A549 treated with GW870086 at 1 μM for 4 hours (cell line): ENCODE results near the gene BEND6. TPM values are rescaled to one million over a fixed set of nuclear protein-coding genes. Genes with fewer than 3 reads are reported as not detected.

Experiments
- total RNA-seq: library from RNA; stranded (reverse); fragments of 200-300 nt; extraction: Qiagen RNA extraction; gene quantifications from 5 replicates; pipeline ENCODE4 v1.2.3, GENCODE V29; 2022; ENCODE audit warnings: low read depth

The BEND6 gene, protein sequence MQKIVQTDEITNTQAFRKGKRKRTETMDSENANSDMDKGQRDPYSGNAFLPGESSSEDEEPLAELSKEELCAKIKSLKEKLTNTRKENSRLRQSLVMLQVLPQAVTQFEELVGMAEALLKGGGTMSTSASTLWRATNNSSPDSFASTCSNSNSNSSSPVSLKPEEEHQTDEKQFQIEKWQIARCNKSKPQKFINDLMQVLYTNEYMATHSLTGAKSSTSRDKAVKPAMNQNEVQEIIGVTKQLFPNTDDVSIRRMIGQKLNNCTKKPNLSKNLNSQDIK
- 0.61 to 1.3 TPM (median 0.99 TPM) in 5 replicates for total RNA-seq

DNA sequence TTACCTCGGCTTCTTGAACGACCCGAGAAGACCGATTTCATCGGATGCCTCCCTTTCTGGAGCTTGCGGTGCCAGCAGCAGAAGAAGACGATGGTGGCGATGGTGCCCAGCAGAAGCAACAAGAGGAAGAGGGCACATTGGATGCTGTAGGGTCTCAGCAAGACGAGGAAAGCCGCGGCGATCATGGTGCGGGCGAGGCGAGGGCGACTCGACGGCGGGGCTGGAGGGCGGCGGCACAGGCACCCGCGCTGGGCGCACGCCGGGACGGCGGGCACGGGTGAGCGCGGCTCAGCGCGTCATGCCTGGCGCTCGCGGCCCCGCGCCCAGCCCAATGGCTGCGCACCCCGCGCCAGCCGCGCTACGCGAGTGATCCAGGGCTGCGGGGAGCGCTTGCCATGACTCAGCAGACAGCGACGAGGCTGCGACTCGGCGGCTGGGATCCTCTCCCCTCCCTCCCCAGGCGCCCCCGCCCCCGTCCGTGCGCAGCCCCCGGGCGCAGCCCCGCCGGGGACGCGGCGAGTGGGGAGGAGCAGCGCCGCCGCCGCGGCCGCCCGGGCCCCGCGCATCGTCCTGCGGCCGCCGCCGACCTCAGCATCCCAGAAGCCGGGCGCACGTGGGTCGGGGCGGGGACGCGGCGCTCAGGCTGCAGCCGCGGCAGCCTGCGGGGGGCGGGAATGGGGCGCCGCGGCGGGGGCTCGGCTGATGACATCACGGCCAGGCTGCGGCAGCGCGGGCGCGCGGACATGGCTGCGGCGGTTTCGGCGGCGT, at the start of gene BEND6:
TSS of gene BEND6 (plus strand) at position 705 of the 768 bp plus-strand sequence. CDS start 26,704 bp downstream, outside the sequence.

DNA sequence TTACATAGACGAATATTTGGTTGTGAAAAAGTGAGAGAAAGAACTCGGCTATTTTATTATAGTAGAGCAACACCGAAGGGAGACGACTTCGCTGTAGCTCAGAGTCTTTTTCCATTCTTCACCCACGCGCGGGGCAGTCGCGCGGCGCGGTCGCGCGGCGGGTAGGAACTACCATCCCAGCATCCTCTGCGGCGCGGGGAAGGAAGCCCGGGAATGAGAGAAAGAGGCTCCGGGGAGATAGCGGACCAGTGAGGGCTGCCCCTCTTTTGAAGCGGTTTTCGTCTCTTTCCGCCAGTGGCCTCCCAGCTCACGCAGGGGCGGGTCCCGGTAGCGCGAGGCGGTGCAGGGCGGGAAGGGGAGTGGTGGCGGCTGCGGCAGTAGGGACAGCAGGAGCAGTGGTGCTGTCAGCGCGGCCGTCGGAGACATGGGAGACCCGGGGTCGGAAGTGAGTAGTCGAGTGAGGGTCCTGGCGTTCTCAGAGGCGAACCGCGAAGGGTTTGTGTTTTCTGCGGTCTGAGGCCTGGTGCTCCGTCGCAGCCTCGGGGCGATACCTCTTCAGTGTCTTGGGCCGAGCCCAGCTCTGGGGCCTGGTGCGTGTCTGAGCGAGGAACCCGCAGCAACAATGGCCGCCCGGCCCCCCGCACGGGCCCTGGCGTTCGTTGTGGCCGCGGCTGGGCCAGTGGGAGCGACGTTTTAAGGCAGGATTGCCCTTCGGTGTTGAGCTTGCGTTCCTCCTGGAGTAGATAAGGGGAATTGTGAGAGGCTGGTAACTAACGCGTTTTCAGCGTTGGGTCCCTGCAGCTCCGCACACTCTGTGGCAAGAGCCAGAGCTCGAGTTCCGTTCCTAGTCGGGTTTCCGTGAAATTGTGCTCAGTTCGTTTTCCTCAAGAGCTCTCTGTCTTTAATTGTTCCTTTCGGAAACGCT, 91.7 kb downstream of the BEND6 start, which contains the start of gene KIAA1586:
TSS of gene KIAA1586 (plus strand) at position 362 of the 925 bp plus-strand sequence. CDS start at position 425, 63 bp downstream.

Other genes starting within 250 kb of the BEND6 start
- 3.8 to 6.4 TPM (median 6.1 TPM) in 5 replicates for gene KIAA1586, start 91.6 kb downstream of the BEND6 start, total RNA-seq
- 6.0 to 10.9 TPM (median 9.1 TPM) in 5 replicates for gene ZNF451, start 135.1 kb downstream of the BEND6 start, total RNA-seq
- 7.6 to 8.9 TPM (median 8.0 TPM) in 5 replicates for gene BAG2, start 217.2 kb downstream of the BEND6 start, total RNA-seq